H1 (cell line): ENCODE data around the gene ALPI. TPM values are rescaled to one million over a fixed set of nuclear protein-coding genes. Genes with fewer than 3 reads are reported as not detected.

Experiments used
- CTCF ChIA-PET: fragments of 300-600 bp; sonication (Branson Sonifier 250); formaldehyde crosslinking; loops from one replicate; lab custom pipeline; 2021; ENCODE audit not compliant: partially characterized antibody; lab: Charles Lee
- POLR2A ChIA-PET: fragments of 300-600 bp; sonication (Branson Sonifier 250); formaldehyde crosslinking; loops from one replicate; lab custom pipeline; 2021; ENCODE audit warnings: inconsistent platforms; ENCODE audit not compliant: partially characterized antibody; lab: Charles Lee
- DNase-seq, 2 experiments: peaks; one replicate each; pipeline versions ENCODE4 v3.0.0 to v3.0.0-alpha.2; 2010 to 2022; ENCODE audit warnings: low spot score in 2 of 2, low read depth in 1 of 2, mixed read lengths in 1 of 2
- FAIRE-seq: peaks from 2 replicates; lab custom pipeline; 2011; peaks lifted over from hg19 to GRCh38; lab: Jason Lieb, UNC
- H2AFZ ChIP-seq: 2 replicates; pipeline ENCODE4 v1.8.1; 2012; ENCODE audit warnings: low read length, inconsistent platforms
- H2AK5ac ChIP-seq: 2 replicates; pipeline ENCODE4 v1.6.1; 2013; ENCODE audit warnings: low read depth, low read length
- H2BK120ac ChIP-seq: replicated peaks from 2 replicates; pipeline ENCODE3; 2013; ENCODE audit warnings: low read depth, low read length, inconsistent platforms
- H2BK12ac ChIP-seq: 2 replicates; pipeline ENCODE4 v1.6.1; 2013; ENCODE audit warnings: low read depth, low read length
- H2BK15ac ChIP-seq: 2 replicates; pipeline ENCODE4 v1.6.1; 2013; ENCODE audit warnings: low read length
- H2BK20ac ChIP-seq: 2 replicates; pipeline ENCODE4 v1.6.1; 2013; ENCODE audit warnings: low read length
- H2BK5ac ChIP-seq: 2 replicates; pipeline ENCODE4 v1.6.1; 2013; ENCODE audit warnings: low read depth, low read length
- H3K14ac ChIP-seq: 2 replicates; pipeline ENCODE4 v1.6.1; 2013; ENCODE audit warnings: inconsistent platforms; ENCODE audit not compliant: insufficient read length
- H3K18ac ChIP-seq: 2 replicates; pipeline ENCODE4 v1.6.1; 2013; ENCODE audit warnings: low read length; ENCODE audit errors: extremely low read depth
- H3K23ac ChIP-seq: 2 replicates; pipeline ENCODE4 v1.6.1; 2013; ENCODE audit warnings: inconsistent platforms; ENCODE audit not compliant: insufficient read length
- H3K23me2 ChIP-seq: 2 replicates; pipeline ENCODE4 v1.6.1; 2013; ENCODE audit warnings: low read depth, low read length
- H3K27ac ChIP-seq: 2 replicates; pipeline ENCODE4 v1.6.1; 2011; ENCODE audit warnings: low read depth, low read length, inconsistent platforms
- H3K27me3 ChIP-seq, 4 experiments: replicated peaks in 1 of 4; 1 replicate in 1 of 4; 2 replicates in 3 of 4; pipeline versions ENCODE4 v1.6.1 to v1.8.1; 2011 to 2013; ENCODE audit warnings: low read length in 3 of 4, mild to moderate bottlenecking in 3 of 4, inconsistent platforms in 2 of 4, mixed read lengths in 2 of 4, moderate library complexity in 1 of 4; ENCODE audit not compliant: control insufficient read depth in 3 of 4, insufficient read depth in 3 of 4; ENCODE audit errors: extremely low read depth in 1 of 4
- H3K36me3 ChIP-seq, 4 experiments: 2 replicates each; pipeline versions ENCODE4 v1.6.1 to v1.8.1; 2011 to 2013; ENCODE audit warnings: mild to moderate bottlenecking in 4 of 4, low read length in 3 of 4, moderate library complexity in 2 of 4, control low read depth in 1 of 4, inconsistent platforms in 1 of 4; ENCODE audit not compliant: insufficient read depth in 4 of 4, control insufficient read depth in 2 of 4
- H3K4ac ChIP-seq: replicated peaks from 2 replicates; pipeline ENCODE3; 2013; ENCODE audit warnings: low read length, low read depth, mixed read lengths, inconsistent platforms; ENCODE audit not compliant: insufficient read length
- H3K4me1 ChIP-seq, 4 experiments: replicated peaks in 1 of 4; 1 replicate in 1 of 4; 2 replicates in 3 of 4; pipeline versions ENCODE4 v1.6.1 to v1.8.1; 2011 to 2013; ENCODE audit warnings: low read length in 3 of 4, inconsistent platforms in 2 of 4, mixed read lengths in 1 of 4; ENCODE audit not compliant: insufficient read depth in 4 of 4, control insufficient read depth in 3 of 4
- H3K4me2 ChIP-seq, 2 experiments: 2 replicates each; pipeline versions ENCODE4 v1.6.1 to v1.8.1; 2011 to 2013; ENCODE audit warnings: low read depth in 2 of 2, low read length in 2 of 2, control low read depth in 1 of 2, inconsistent platforms in 1 of 2, mild to moderate bottlenecking in 1 of 2; ENCODE audit not compliant: insufficient read depth in 1 of 2
- H3K4me3 ChIP-seq, 4 experiments: fragments of 200-600, 300-600 bp in 1 of 4; sonication (generic), shearing (Covaris generic), sonication (Bioruptor Twin) in 1 of 4; 2 replicates each; pipeline versions ENCODE4 v1.5.1 to v1.8.1; 2011 to 2016; ENCODE audit warnings: low read length in 4 of 4, low read depth in 3 of 4, control low read depth in 2 of 4, inconsistent platforms in 2 of 4, mild to moderate bottlenecking in 2 of 4, mixed read lengths in 1 of 4, moderate library complexity in 1 of 4; ENCODE audit not compliant: insufficient read depth in 2 of 4; ENCODE audit errors: extremely low read depth in 1 of 4
- H3K56ac ChIP-seq: replicated peaks from 2 replicates; pipeline ENCODE3; 2013; ENCODE audit warnings: low read depth, mild to moderate bottlenecking, mixed read lengths, low read length, inconsistent platforms; ENCODE audit not compliant: insufficient read length
- H3K79me1 ChIP-seq: 2 replicates; pipeline ENCODE4 v1.6.1; 2013; ENCODE audit warnings: low read depth, low read length, control low read depth
- H3K79me2 ChIP-seq, 2 experiments: 2 replicates each; pipeline versions ENCODE4 v1.6.1 to v1.8.1; 2012 to 2013; ENCODE audit warnings: low read length in 2 of 2, mild to moderate bottlenecking in 2 of 2, inconsistent platforms in 1 of 2; ENCODE audit not compliant: insufficient read depth in 2 of 2, control insufficient read depth in 1 of 2
- H3K9ac ChIP-seq, 4 experiments: replicated peaks in 1 of 4; 1 replicate in 1 of 4; 2 replicates in 3 of 4; pipeline versions ENCODE4 v1.6.1 to v1.8.1; 2011 to 2013; ENCODE audit warnings: low read depth in 3 of 4, low read length in 3 of 4, control low read depth in 2 of 4, mild to moderate bottlenecking in 2 of 4, moderate library complexity in 2 of 4, inconsistent platforms in 1 of 4; ENCODE audit errors: extremely low read depth in 1 of 4
- H3K9me3 ChIP-seq, 2 experiments: 2 replicates each; pipeline versions ENCODE4 v1.6.1 to v1.8.1; 2012 to 2013; ENCODE audit warnings: mild to moderate bottlenecking in 2 of 2, moderate library complexity in 2 of 2, control low read depth in 1 of 2, inconsistent platforms in 1 of 2, low read depth in 1 of 2, low read length in 1 of 2, mixed read lengths in 1 of 2; ENCODE audit not compliant: insufficient read depth in 2 of 2
- H4K20me1 ChIP-seq, 2 experiments: replicated peaks in 1 of 2; 2 replicates each; pipeline versions ENCODE3 to v1.8.1; 2011 to 2013; ENCODE audit warnings: inconsistent platforms in 2 of 2, low read length in 2 of 2, mild to moderate bottlenecking in 1 of 2; ENCODE audit not compliant: insufficient read depth in 2 of 2, control insufficient read depth in 1 of 2
- H4K5ac ChIP-seq: 2 replicates; pipeline ENCODE4 v1.6.1; 2013; ENCODE audit warnings: low read length, low read depth, mixed read lengths, inconsistent platforms; ENCODE audit not compliant: insufficient read length
- H4K8ac ChIP-seq: 2 replicates; pipeline ENCODE4 v1.8.0; 2013; ENCODE audit warnings: mild to moderate bottlenecking, moderate library complexity, low read length, inconsistent platforms; ENCODE audit not compliant: insufficient read depth; ENCODE audit errors: extremely low read depth
- H4K91ac ChIP-seq: replicated peaks from 2 replicates; pipeline ENCODE3; 2013; ENCODE audit warnings: low read length, mixed read lengths, inconsistent platforms; ENCODE audit not compliant: insufficient read length
- ATF3 ChIP-seq: IDR thresholded peaks from 2 replicates; pipeline ENCODE4 v1.6.1; 2011; ENCODE audit warnings: low read depth, mild to moderate bottlenecking, low read length; ENCODE audit not compliant: insufficient read depth
- HDAC6 ChIP-seq: IDR thresholded peaks from one replicate; pipeline ENCODE4 v1.7.1; 2012; ENCODE audit warnings: low read depth, mild to moderate bottlenecking, inconsistent platforms, low read length, moderate library complexity
- WGBS, 2 experiments: shearing (Covaris generic) in 1 of 2; methylation state at CpG; one replicate each; pipeline versions ENCODE4 v1.1.6 to v1.1.7; 2013 to 2015; ENCODE audit warnings: low lambda C conversion rate in 2 of 2, mixed read lengths in 2 of 2, inconsistent platforms in 1 of 2, low coverage in 1 of 2, missing lambda C conversion rate in 1 of 2; ENCODE audit not compliant: insufficient replicate concordance in 2 of 2, insufficient coverage in 1 of 2, insufficient read length in 1 of 2; ENCODE audit errors: extremely low coverage in 1 of 2, missing lambda C conversion rate in 1 of 2; 5-methylcytosine and 5-hydroxymethylcytosine counted together
- polyA plus RNA-seq, 7 experiments: library from polyadenylated mRNA; depleted of rRNA in 3 of 7; stranded (reverse) in 5 of 7; unstranded in 2 of 7; fragments of >200 nt in 5 of 7; fragments of 200-250 nt in 2 of 7; gene quantifications; 1 replicate in 5 of 7; 2 replicates in 1 of 7; 4 replicates in 1 of 7; pipeline versions ENCODE4 v1.2.1 to v1.2.3, GENCODE V29; 2011 to 2013; ENCODE audit warnings: missing spikeins in 2 of 7, mixed read lengths in 2 of 7
- total RNA-seq: library from RNA; stranded (reverse); fragmentation: NEBNext Ultra II Directional; extraction: Animal tissue kit (Norgen Biotek cat#: 25700); gene quantifications from 2 replicates; pipeline ENCODE4 v1.2.1, GENCODE V29; 2021

ALPI gene
- total and polyA plus RNA-seq, 2 of the 8 experiments (the other 6 are each of a cell fraction or from before 2014, with no cell fraction given) = not detected

DNA sequence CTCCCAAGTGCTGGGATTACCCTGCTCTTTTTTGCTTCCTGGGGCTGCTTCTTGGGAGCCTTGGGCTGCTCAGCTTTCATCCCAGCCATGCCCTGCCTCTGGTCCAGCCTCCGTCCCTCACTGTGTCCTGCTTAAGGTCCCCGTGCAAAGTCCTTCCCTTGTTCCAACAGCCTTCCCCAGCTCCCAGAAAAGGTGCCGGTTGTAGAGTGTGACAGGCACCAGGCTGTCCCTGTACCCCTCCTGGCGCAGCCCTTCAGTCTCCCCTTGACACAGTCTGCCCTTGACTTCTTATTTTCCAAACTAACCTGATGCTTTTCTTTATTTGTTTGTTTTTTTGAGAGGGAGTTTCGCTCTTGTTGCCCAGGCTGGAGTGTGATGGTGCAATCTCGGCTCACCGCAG is 20.1 kb upstream of the ALPI start:
- FAIRE-seq (no peak), DNase-seq (no peak)
- Histone ChIP-seq H3K9ac (no peak overlapping the region), H4K8ac (no peak overlapping the region), H3K23ac (no peak overlapping the region), H3K79me1 (no peaks in the 10 kb centered on the region), H2BK5ac (no peak overlapping the region), H2AFZ (no peak overlapping the region), H3K14ac (no peak overlapping the region), H2BK20ac (no peak overlapping the region), H2BK12ac (no peak overlapping the region), H3K36me3 (no peaks in the 10 kb centered on the region), H2BK15ac (no peak overlapping the region), H2AK5ac (no peak overlapping the region), H3K56ac (no peak overlapping the region), H3K23me2 (no peaks in the 10 kb centered on the region), H3K4me2 (no peak overlapping the region), H3K79me2 (no peaks in the 10 kb centered on the region), H3K4ac (no peak overlapping the region), H3K18ac (no peak overlapping the region), H2BK120ac (no peak overlapping the region), H3K9me3 (no peaks in the 10 kb centered on the region), H4K5ac (no peak overlapping the region), H3K4me1 (peaks cover 0 to 13% (median 9%) of the 10 kb centered on the region in 4 experiments; a peak in 6 of 7 replicates), H4K91ac (no peak overlapping the region), H3K27me3 (peaks cover 0 to 2% (median 0%) of the 10 kb centered on the region in 4 experiments; a peak in 2 of 7 replicates), H4K20me1 (no peaks in the 10 kb centered on the region), H3K27ac (no peak overlapping the region), H3K4me3 (no peak overlapping the region)
- WGBS, 2 experiments = 87% methylated on average over 7 of the region's 7 CpGs; no CpG with 5 or more reads in 1 of the 2 experiments
- ChIA-PET CTCF (interaction anchor here (0.6 to 6.8 kb wide), 24 partner anchors 9 to 339 kb away, joined by 3 to 82 read pairs (median 6); partner anchors contain the start of genes ALPG and PRSS56), POLR2A (interaction anchor here (0.6 to 1.8 kb wide), 6 partner anchors 14 to 558 kb away, joined by 3 to 11 read pairs (median 4); no protein-coding TSS in a partner anchor)
- TF ChIP-seq ATF3 = no peak
- no peak for TF ChIP-seq HDAC6
